ENCODE data around the gene PHF12. TPM values are rescaled to one million over a fixed set of nuclear protein-coding genes. Genes with fewer than 3 reads are reported as not detected.
A peak's percentile ranks its signal among the peaks of the same experiment; 100 is the strongest.

PHF12 gene
- total and polyA plus RNA-seq, 2 of the 13 experiments (the other 11 are each of a cell fraction or from before 2014, with no cell fraction given), result 9.8 to 17.1 TPM

GRCh38 chr17:28996554-28997096 is 45.3 kb upstream of the PHF12 start (continued):
- TF ChIP-seq ZBTB34 (CRISPR knock-in tag; IDR thresholded peaks at IDR 0.05) (no peak), ZNF281 (CRISPR knock-in tag; IDR thresholded peaks at IDR 0.05; ENCODE audit: borderline replicate concordance) (no peak), PRPF4 (IDR thresholded peaks at IDR 0.05; ENCODE audit: low read depth, low read length, poor library complexity, severe bottlenecking) (no peak), ZNF264 (CRISPR knock-in tag; IDR thresholded peaks at IDR 0.05) (peak; percentile 9; the same call in 1 of the 2 replicates), ZNF17 (CRISPR knock-in tag; IDR thresholded peaks at IDR 0.05) (no peak), SAP130 (CRISPR knock-in tag; IDR thresholded peaks at IDR 0.05; ENCODE audit: low read depth) (peak; percentile 56), ZNF616 (CRISPR knock-in tag; IDR thresholded peaks at IDR 0.05; ENCODE audit: low read depth) (no peak), ZSCAN9 (CRISPR knock-in tag; IDR thresholded peaks at IDR 0.05; ENCODE audit: borderline replicate concordance) (no peak), AHDC1 (CRISPR knock-in tag; IDR thresholded peaks at IDR 0.05; ENCODE audit: borderline replicate concordance) (peak; percentile 53; the same call in 1 of the 2 replicates), ZNF75D (CRISPR knock-in tag; IDR thresholded peaks at IDR 0.05; ENCODE audit: borderline replicate concordance) (no peak), ZNF20 (CRISPR knock-in tag; IDR thresholded peaks at IDR 0.05) (no peak), ZSCAN25 (CRISPR knock-in tag; IDR thresholded peaks at IDR 0.05) (no peak; the same call in 1 of the 2 replicates), ZUFSP (CRISPR knock-in tag; IDR thresholded peaks at IDR 0.05; ENCODE audit: borderline replicate concordance) (no peak), ZNF776 (CRISPR knock-in tag; IDR thresholded peaks at IDR 0.05) (no peak), TOPORS (CRISPR knock-in tag; IDR thresholded peaks at IDR 0.05) (no peak), PITX1 (CRISPR knock-in tag; IDR thresholded peaks at IDR 0.05) (peak; percentile 43), ZNF34 (CRISPR knock-in tag; IDR thresholded peaks at IDR 0.05; ENCODE audit: borderline replicate concordance) (no peak), ZNF549 (CRISPR knock-in tag; IDR thresholded peaks at IDR 0.05) (no peak), SMAD9 (CRISPR knock-in tag; IDR thresholded peaks at IDR 0.05) (no peak)
